Activated T-cell treated with anti-CD3 and anti-CD28 coated beads, Interleukin-2, amount 50 U/mL, for 4 hours (primary cell): ENCODE data around the gene RBL1. TPM values are rescaled to one million over a fixed set of nuclear protein-coding genes. Genes with fewer than 3 reads are reported as not detected.
"Not testable (repeated sequence)": the region's sequence is repeated elsewhere in the genome, so short reads cannot be mapped to it uniquely, and the experiment has no call there.

Experiments
- ATAC-seq, 2 donors: fragments of 200-7000 bp; cut with Tn5 transposase; one replicate each; pipeline ENCODE4 v1.10.0; 2021
- DNase-seq: peaks from one replicate; pipeline ENCODE4 v3.0.0-alpha.2; 2020
- H3K27me3 Mint-ChIP-seq: one replicate; pipeline ENCODE4 v1.8.0; 2021; ENCODE audit warnings: low read depth, mixed read lengths
- H3K36me3 Mint-ChIP-seq: one replicate; pipeline ENCODE4 v1.8.0; 2022; ENCODE audit warnings: mixed read lengths; ENCODE audit not compliant: insufficient read depth
- H3K4me1 Mint-ChIP-seq: one replicate; pipeline ENCODE4 v1.8.0; 2021; ENCODE audit warnings: low read depth, mixed read lengths
- H3K4me3 Mint-ChIP-seq: one replicate; pipeline ENCODE4 v1.8.0; 2021; ENCODE audit warnings: mild to moderate bottlenecking, moderate library complexity, mixed read lengths
- H3K9me3 Mint-ChIP-seq: one replicate; pipeline ENCODE4 v1.8.0; 2021; ENCODE audit warnings: mixed read lengths
- total RNA-seq, 3 donors: library from RNA; stranded (reverse); gene quantifications; one replicate each; pipeline ENCODE4 v1.2.1, GENCODE V29; 2021

RBL1 gene
- total RNA-seq, 3 donors from 2014 or later, result 53.9 to 57.2 (median 54.2) TPM

DNA sequence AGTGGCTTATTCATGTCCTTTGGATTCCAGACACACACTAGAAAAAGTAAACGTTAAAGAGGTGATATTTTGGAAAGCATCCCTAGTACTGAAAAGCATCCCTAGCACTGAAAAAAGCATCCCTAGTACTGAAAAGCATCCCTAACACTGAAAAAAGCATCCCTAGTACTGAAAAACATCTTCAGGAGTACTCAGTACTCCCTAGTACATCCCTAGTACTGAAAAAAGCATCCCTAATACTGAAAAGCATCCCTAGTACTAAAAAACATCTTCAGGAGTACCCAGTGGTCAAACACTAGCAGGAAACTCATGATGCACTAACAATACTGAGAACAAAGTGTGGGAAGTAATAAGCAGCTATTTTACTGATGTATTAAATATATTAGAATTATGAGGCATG, 98.7 kb downstream of the RBL1 start:
- ATAC-seq (no peak), DNase-seq (no peak)
- Mint-ChIP-seq H3K36me3 (peaks cover 31% of the 10 kb centered on the region), H3K4me3 (no peak overlapping the region), H3K9me3 (peaks cover 12% of the 10 kb centered on the region), H3K27me3 (no peaks in the 10 kb centered on the region), H3K4me1 (peaks cover 16% of the 10 kb centered on the region)

DNA sequence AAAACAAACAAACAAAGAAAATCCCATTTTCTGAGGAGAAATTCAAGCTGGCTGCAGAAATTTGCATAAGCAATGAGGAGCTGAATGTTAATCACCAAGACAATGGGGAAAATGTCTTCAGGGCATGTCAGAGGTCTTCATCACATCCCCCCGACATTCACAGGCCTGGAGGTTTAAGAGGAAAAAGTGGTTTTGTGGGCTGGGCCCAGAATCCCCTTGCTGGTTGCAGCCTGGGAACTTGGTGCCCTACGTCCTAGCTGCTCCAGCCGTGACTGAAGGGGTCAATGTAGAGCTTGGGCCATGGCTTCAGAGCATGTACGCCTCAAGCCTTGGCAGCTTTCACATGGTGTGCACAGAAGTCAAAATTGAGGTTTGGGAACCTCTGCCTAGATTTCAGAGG, 101.6 kb downstream of the RBL1 start:
- Mint-ChIP-seq H3K36me3 (peaks cover 31% of the 10 kb centered on the region), H3K4me1 (peaks cover 30% of the 10 kb centered on the region)

DNA sequence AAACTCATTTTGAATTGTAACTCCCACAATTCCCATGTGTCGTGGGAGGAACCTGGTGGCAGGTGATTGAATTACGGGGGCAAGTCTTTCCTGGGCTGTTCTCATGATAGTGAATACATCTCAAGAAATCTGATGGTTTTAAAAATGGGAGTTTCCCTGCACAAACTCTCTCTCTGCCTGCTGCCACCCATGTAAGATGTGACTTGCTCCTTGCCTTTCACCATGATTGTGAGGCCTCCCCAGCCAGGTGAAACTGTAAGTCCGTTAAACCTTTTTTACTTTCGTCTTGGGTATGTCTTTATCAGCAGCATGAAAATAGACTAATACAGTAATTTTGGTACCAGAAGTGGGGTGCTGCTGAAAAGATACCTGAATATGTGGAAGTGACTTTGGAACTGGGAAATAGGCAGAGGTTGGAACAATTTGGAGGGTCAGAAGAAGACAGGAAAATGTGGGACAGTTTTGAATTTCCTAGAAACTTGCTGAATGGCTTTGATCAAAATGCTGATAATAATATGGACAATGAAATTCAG, 102.9 kb downstream of the RBL1 start:
- ATAC-seq (no peak), DNase-seq (no peak)
- Mint-ChIP-seq H3K9me3 (peaks cover 12% of the 10 kb centered on the region), H3K4me1 (peaks cover 34% of the 10 kb centered on the region), H3K4me3 (no peak overlapping the region), H3K36me3 (peaks cover 32% of the 10 kb centered on the region), H3K27me3 (no peaks in the 10 kb centered on the region)

More for the DNA sequence above, 101.6 kb downstream of the RBL1 start:
- not testable (repeated sequence) for H3K27me3 Mint-ChIP-seq, DNase-seq, ATAC-seq, H3K4me3 Mint-ChIP-seq
- H3K9me3 Mint-ChIP-seq, result peaks cover 12% of the 10 kb centered on the region

DNA sequence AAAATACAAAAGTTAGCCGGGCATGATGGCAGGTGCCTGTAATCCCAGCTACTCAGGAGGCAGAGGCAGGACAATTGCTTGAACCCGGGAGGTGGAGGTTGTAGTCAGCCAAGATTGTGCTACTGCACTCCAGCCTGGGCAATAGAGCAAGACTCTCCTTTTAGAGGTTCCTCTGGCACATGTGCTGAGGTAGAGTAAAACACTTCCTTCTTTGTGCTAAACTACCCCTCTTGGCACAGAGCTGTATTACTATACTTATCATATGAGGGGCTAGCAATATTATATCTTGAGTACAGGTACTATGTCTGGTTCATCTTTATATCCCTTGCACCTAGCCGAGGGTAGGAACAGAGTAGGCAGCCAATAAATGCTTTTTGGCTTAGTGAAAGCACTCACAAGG, 104.1 kb downstream of the RBL1 start:
- no peak for ATAC-seq
- Mint-ChIP-seq H3K4me3 (no peak overlapping the region), H3K4me1 (peaks cover 37% of the 10 kb centered on the region), H3K9me3 (peaks cover 12% of the 10 kb centered on the region), H3K36me3 (peaks cover 27% of the 10 kb centered on the region), H3K27me3 (no peaks in the 10 kb centered on the region)
- DNase-seq, result no peak

DNA sequence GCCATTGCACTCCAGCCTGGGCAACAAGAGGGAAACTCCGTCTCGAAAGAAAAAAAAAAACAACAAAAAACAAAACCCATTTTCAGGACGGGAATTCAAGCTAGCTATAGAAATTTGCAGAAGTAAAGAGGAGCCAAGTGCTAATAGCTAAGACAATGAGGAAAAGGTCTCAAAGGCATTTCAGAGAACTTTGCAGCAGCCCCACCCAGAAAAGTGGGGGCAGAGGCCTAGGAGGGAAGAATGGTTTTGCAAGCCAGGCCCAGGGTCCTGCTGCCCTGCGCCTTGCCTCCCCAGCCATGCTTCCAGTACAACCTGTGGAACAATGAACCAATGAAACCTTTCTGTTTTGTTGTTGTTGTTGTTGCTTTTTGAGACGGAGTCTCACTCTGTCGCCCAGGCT, 106.0 kb downstream of the RBL1 start:
- Mint-ChIP-seq H3K9me3 (peaks cover 7% of the 10 kb centered on the region), H3K36me3 (peaks cover 15% of the 10 kb centered on the region), H3K4me1 (peaks cover 34% of the 10 kb centered on the region), H3K4me3 (no peak overlapping the region), H3K27me3 (no peaks in the 10 kb centered on the region)
- ATAC-seq, result no peak
- DNase-seq, result no peak

DNA sequence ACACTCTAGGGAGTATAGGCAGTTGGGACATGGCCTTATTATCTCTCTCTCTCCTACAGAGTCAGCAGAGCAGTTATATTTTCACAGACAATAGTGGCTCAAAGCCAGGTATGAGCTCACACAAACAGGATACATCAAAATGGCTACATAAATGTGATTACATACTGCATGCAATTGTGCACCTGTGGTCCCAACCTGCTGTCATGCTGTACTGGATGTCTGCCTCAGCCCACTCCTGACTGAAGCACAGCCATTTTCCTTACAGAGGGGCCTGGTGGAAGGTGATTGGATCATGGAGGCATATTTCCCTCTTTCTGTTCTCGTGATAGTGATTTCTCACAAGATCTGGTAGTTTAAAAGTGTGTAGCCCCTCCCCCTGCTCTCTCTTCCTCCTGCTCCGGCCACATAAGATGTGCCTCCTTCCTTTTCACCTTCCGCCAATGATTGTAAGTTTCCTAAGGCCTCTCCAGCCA, 107.3 kb downstream of the RBL1 start:
- peaks cover 11% of the 10 kb centered on the region for H3K36me3 Mint-ChIP-seq
- H3K27me3 Mint-ChIP-seq, result no peaks in the 10 kb centered on the region
- peaks cover 7% of the 10 kb centered on the region for H3K9me3 Mint-ChIP-seq
- peak; percentile 41 to 48 for ATAC-seq
- no peak for DNase-seq
- H3K4me1 Mint-ChIP-seq, result peaks cover 34% of the 10 kb centered on the region
- no peak overlapping the region for H3K4me3 Mint-ChIP-seq

DNA sequence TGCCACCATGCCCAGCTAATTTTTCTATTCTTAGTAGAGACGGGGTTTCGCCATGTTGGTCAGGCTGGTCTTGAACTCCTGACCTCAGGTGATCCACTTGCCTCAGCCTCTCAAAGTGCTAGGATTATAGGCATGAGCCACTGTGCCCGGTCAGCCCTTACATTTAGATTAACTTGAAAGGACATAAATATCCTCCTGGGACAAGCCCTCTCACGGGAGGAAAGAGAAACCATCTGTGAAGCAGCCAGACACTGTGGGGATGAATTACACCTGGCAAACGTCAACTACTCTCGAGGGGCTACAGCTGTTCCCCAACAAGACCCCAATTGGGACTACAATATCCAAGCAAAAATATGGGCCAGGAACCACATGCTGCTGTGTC, 111.5 kb downstream of the RBL1 start:
- H3K36me3 Mint-ChIP-seq, result peaks cover 4% of the 10 kb centered on the region
- DNase-seq (no peak), ATAC-seq (no peak)
- no peaks in the 10 kb centered on the region for H3K27me3 Mint-ChIP-seq
- H3K4me3 Mint-ChIP-seq, result no peak overlapping the region
- no peaks in the 10 kb centered on the region for H3K9me3 Mint-ChIP-seq
- H3K4me1 Mint-ChIP-seq, result peaks cover 20% of the 10 kb centered on the region

DNA sequence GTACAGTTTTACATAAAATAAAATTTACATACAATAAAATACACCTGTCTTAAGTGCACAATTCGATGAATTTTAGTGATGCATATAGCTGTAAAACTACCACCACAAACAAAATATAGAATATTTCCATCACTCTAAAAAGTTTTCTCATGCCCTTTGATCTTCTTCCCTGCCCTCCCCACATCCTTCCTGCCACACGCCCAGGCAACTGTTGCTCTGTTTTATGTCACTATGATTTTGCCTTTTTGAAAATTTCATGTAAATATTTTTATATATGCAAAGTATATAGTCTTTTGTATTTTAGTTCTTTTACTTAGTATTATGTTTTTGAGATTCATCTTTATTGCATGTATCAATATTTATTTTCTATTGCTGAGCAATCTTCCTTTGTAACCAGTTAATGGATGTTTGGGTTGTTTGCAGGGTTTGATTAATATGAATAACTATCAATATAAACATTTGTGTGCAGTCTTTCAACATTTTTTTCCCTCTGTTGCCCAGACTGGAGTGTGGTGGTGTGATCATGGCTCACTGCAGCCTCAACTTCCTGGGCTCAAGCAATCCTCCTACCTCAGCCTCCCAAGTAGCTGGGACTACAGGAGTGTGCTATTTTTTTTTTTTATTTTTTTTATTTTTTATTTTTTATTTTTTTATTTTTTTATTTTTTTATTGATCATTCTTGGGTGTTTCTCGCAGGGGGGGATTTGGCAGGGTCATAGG, 120.5 kb downstream of the RBL1 start:
- no peak overlapping the region for H3K4me3 Mint-ChIP-seq

DNA sequence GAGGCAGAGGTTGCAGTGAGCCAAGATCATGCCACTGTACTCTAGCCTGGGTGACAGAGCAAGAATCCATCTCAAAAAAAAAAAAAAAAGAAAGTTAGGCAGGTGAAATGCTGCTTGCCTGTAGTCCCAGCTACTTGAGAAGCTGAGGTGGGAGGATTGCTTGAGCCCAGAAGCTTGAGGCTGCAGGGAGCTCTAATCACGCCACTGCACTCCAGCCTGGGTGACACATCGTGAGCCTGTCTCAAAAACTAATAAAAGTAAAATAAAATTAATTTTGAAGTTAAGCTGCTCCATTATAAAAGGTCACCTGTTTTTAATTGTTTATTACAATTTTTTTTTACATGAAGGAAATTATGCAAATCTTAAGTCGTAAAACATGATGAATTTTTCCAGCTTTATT, 121.1 kb downstream of the RBL1 start:
- Mint-ChIP-seq H3K4me3 (no peak overlapping the region), H3K27me3 (no peaks in the 10 kb centered on the region), H3K4me1 (peaks cover 58% of the 10 kb centered on the region), H3K9me3 (no peaks in the 10 kb centered on the region), H3K36me3 (no peaks in the 10 kb centered on the region)
- ATAC-seq (no peak), DNase-seq (no peak)

More for the DNA sequence above, 120.5 kb downstream of the RBL1 start:
- Mint-ChIP-seq H3K36me3 (no peaks in the 10 kb centered on the region), H3K4me1 (peaks cover 52% of the 10 kb centered on the region), H3K9me3 (no peaks in the 10 kb centered on the region), H3K27me3 (no peaks in the 10 kb centered on the region)
- ATAC-seq (peak; percentile 54 to 55), DNase-seq (peak; percentile 46)

DNA sequence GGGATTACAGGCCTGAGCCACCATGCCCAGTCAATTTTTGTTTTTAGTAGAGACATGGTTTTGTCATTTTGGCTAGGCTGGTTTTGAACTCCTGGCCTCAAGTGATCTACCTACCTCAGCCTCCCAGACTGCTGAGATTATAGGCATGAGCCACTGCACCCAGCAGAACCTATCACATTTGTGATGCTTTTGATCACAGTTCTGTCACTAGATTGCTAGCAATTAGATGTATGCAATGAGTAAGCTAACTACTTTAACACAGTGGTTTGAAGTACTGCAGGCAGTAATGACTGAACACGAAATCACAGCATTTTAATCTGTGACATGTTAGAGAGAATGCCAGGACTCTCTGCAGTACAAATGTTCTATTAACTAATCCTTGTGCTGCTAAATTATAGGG, 124.7 kb downstream of the RBL1 start:
- peaks cover 80% of the 10 kb centered on the region for H3K4me1 Mint-ChIP-seq
- H3K4me3 Mint-ChIP-seq, result no peak overlapping the region
- no peaks in the 10 kb centered on the region for H3K9me3 Mint-ChIP-seq
- ATAC-seq (peak; percentile 55 to 57), DNase-seq (no peak)
- no peaks in the 10 kb centered on the region for H3K27me3 Mint-ChIP-seq
- no peaks in the 10 kb centered on the region for H3K36me3 Mint-ChIP-seq

DNA sequence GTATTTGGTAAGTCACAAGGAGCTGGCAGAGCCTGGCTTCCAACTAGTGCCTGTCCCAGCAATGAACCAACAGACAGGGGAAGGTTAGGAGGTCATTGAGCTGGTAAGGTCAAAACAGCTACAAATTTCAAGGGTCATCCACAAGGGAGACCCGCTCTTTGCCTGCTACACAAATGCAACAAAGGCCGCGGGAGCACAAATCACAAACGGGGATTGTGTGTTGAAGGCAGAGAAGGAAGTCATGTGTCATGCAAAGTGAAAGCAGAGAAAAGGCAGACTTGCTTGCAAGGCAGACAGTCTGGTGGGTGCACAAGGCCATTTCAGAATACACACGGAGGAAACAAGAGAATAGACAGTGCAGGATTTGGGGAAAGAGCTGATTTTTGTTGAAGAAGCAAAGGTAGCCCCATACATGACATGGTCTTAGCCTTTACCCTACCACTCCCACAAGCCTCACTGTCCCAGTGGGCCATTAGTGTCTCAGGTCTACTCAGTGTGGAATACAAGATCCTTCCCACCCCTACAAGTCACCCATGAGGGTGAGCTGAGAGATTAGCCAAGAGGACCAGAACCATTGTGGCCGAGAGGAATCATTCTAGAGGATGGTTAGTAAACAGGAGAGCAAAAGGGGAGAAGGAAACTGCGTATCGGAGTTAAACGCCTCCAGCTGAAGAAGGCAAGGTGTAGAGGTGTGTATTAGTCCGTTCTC, 126.2 kb downstream of the RBL1 start:
- Mint-ChIP-seq H3K36me3 (no peaks in the 10 kb centered on the region), H3K27me3 (no peaks in the 10 kb centered on the region), H3K4me3 (peak overlapping the region; percentile 71), H3K9me3 (no peaks in the 10 kb centered on the region), H3K4me1 (peaks cover 71% of the 10 kb centered on the region)
- DNase-seq (peak; percentile 25), ATAC-seq (peak; percentile 66 to 76)

DNA sequence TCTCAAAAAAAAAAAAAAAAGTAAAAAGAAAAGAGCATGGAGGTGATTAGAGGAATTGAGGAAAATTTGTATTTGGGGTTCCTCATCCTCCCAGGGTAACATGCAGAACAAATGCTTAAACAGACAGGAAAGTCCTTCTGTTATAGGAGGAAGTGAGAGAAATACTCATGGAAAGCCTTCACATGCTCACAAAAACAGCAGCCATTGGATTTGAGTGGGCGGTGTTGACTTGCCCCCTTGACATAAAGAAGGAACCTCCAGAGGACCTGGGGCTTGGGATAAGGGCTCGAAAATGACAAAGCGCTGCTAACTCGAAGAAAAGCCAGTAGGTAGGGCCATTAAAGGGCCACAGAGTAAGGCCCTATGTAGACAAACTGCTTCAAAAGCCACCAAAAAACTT, 126.7 kb downstream of the RBL1 start:
- ATAC-seq, result peak in 1 of 2 donors; percentile 8

DNA sequence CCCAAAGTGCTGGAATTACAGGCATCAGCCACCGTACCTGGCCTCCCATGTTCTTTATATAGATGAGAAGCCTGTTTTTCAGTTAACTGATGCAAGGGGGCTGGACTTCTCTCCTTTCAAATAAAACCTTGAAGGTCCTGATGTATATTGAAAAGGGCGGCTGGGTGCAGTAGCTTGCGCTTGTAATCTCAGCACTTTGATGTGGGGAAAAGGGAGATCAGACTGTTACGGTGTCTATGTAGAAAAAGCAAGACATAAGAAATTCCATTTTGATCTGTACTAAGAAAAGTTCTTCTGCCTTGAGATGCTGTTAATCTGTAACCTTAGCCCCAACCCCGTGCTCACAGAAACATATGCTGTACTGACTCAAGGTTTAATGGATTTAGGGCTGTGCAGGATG, 128.2 kb downstream of the RBL1 start:
- H3K9me3 Mint-ChIP-seq, result peaks cover 4% of the 10 kb centered on the region
- ATAC-seq (peak in 1 of 2 donors; percentile 41), DNase-seq (no peak)
- peaks cover 57% of the 10 kb centered on the region for H3K4me1 Mint-ChIP-seq
- no peak overlapping the region for H3K4me3 Mint-ChIP-seq
- no peaks in the 10 kb centered on the region for H3K27me3 Mint-ChIP-seq
- peaks cover 2% of the 10 kb centered on the region for H3K36me3 Mint-ChIP-seq

More for the DNA sequence above, 126.7 kb downstream of the RBL1 start:
- Mint-ChIP-seq H3K27me3 (no peaks in the 10 kb centered on the region), H3K36me3 (no peaks in the 10 kb centered on the region), H3K9me3 (no peaks in the 10 kb centered on the region), H3K4me1 (peaks cover 65% of the 10 kb centered on the region), H3K4me3 (peak overlapping the region; percentile 71)
- DNase-seq, result no peak

DNA sequence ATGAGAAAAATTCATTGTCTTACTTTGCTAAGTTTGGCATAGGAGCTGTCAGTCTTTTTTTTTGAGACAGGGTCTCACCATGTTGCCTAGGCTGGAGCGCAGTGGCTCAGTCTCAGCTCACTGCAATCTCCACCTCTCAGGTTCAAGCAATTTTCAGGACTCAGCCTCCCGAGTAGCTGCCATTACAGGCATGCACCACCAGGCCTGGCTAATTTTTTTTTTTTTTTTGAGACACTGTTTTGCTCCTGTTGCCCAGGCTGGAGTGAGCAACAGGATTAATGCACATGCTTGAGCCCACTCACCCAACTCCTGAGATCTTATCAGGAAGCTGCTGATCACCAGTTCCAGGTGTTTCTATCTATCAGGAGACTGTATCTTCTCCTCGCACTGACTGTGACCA, 128.8 kb downstream of the RBL1 start:
- not testable (repeated sequence) for H3K27me3 Mint-ChIP-seq, H3K9me3 Mint-ChIP-seq, DNase-seq, ATAC-seq, H3K4me3 Mint-ChIP-seq, H3K36me3 Mint-ChIP-seq
- H3K4me1 Mint-ChIP-seq, result peaks cover 52% of the 10 kb centered on the region
